Cardiac septum (tissue), 1 donor: Measurements from ENCODE around the gene PCCA. TPM values are rescaled to one million over a fixed set of nuclear protein-coding genes. Genes with fewer than 3 reads are reported as not detected.

ENCODE experiments used
- DNase-seq: peaks from one replicate; pipeline ENCODE4 v3.0.0-alpha.2; 2020; ENCODE audit warnings: low spot score
- intact Hi-C: fragments of 100-400 bp; cut with DNase I; formaldehyde crosslinking; loops from one replicate; pipeline ENCODE4 v1.14.0; 2022
- total RNA-seq: library from RNA; stranded (reverse); fragmentation: NEBNext Ultra II Directional; extraction: Animal tissue kit (Norgen Biotek cat#: 25700); gene quantifications from one replicate; pipeline ENCODE4 v1.2.1, GENCODE V29; 2021
- donor health status: DM: no; HTN: no; CAD: no.

PCCA gene
- total RNA-seq, 1 donor from 2014 or later: 51.2 TPM

- intact Hi-C loops: no loop called here
- no peak for DNase-seq
Measured at GRCh38 chr13:100434010-100434763, 345.3 kb downstream of the PCCA start.

DNA sequence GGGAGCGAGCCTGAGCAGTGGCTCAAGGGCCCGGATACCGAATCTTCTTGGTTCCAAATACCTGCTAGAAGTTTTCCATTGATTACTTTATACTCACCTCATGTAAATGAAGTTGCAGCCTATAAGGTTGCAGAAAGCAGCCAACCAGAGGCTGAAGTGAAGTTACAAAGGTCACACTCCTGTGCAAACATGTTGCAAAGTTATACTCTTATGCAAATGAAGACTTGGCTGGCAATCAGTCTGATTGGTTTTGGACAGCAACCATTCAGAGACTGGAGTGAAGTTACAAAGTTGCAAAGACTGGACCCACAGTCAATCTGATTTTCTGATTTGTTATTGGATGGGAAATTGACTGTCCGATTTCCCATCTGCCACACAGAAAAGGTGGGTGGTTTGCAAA lies 347.2 kb downstream of the PCCA start:
- intact Hi-C loops: no loop called here

DNA sequence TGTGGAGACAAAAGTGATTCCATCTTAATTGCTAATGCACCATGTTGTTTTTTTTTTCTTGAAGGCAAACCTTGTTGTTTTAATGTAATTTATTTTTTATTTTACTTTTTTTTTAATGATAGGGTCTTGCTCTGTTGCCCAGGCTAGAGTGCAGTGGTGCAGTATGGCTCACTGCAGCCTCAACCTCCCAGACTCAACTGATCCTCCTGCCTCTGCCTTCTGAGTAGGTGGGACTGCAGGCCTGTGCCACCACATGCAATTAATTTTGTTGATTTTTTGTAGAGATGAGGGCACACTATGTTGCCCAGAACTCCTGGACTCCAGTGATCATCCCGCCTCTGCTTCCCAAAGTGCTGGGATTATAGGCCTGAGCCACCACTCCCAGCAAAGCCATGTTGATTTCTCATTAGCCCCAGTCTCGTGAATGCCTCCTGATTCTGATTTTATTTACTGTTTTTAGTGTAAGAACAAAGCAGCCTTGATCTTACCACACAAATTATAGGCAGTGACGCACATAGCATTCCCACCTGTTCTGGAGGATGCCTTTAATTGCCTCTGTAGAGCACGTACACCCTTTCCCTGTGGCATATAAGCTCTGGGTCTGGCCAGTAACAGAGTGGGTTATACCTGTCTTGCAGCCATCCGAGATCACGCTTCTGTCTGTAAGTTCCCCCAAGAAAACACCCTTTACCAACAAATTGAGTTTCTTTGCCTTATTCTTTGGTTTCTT lies 349.3 kb downstream of the PCCA start:
- no peak for DNase-seq
- intact Hi-C loops: no loop called here

More for the DNA sequence above, 347.2 kb downstream of the PCCA start:
- DNase-seq: no peak

DNA sequence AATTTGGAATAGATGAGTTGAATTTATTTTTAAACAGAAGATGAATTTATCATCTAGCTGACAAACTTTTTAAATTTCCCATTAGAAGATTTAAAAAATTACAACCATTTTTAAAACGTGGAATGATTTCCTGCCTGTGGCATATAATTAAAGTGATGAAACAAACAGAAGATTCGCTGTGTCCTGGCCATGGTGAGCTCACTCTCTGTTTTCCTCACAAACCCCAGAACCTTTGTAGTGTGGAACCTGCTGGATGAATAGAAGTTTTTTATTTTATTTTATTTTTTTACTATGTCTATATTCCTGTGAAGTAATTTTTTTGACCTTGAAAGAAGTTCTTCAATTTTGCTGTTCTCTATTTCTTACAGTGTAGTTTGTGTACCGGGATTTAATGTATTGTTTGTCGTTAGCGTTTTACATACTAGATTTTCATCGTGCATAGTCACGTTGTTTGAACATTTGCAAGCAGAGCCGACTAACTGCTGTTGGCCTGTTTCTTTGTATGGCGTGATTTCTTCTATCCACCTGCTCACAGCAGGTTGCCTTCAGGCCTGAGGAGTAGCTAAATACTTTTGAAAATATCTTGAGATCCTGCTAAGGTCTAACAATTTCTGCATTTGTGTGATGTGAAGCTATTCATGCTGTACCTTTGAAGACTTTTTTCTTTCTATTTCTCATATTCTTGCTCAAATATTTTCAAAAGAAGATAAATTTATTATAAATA lies 350.5 kb downstream of the PCCA start:
- DNase-seq: no peak
- intact Hi-C loops: no loop called here

GRCh38 chr13:100440751-100441425 lies 352.0 kb downstream of the PCCA start:
- DNase-seq: no peak

DNA sequence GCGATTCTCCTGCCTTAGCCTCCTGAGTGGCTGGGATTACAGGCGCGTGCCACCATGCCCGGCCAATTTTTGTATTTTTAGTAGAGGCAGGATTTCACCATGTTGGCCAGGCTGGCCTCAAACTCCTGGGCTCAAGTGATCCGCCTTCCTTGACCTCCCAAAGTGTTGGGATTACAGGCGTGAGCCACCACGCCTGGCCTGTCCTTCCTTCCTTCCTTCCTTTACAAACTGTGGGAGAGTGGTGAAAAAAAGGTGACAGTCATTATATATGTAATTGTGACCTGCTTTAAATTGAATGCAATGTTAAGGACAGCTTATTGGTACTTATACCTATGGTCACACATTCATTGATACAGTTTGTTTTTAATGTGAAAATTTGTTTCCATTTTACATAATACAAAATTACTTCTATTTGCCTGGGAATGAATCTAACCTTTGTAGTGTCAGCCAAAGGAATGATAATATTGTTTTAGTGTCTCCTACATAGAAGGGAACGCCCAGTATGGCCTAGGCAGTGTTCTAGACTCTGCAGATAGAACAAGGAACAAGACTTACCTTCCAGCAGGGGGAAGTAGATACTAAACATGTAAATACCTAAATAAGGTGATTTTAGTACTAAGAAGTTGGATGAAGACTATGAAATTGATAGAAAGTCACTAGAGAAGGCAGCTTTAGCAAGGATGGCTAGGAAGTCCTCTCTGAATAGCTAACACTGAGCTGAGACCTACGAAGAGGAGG lies 353.4 kb downstream of the PCCA start:
- intact Hi-C loops: no loop called here

More at GRCh38 chr13:100440751-100441425, 352.0 kb downstream of the PCCA start:
- intact Hi-C loops: no loop called here

GRCh38 chr13:100443278-100443997 lies 354.5 kb downstream of the PCCA start:
- DNase-seq: no peak
- intact Hi-C loops: no loop called here

More for the DNA sequence above, 353.4 kb downstream of the PCCA start:
- no peak for DNase-seq

- intact Hi-C loops: no loop called here
- DNase-seq: no peak
Measured at GRCh38 chr13:100443998-100444328, 355.1 kb downstream of the PCCA start.

DNA sequence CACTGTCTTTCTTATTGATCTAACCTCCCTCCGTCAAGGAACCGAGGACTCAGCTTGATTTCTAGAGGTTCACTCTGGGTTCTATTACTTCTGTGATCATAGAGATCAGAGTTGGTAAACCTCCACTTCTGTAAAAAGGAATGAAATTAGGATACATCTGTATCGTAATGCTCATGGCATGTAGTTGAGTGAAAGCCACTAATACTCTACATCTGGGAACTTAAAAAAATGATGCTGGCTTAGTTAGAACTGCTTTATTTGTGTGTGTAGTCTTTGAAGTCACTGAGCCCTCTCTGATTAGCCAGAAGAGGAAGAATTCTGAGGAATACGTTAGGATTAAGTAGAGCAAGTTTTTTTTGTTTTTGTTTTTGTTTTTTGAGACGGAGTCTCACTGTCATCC lies 358.9 kb downstream of the PCCA start:
- intact Hi-C loops: no loop called here

GRCh38 chr13:100451923-100452322 lies 363.0 kb downstream of the PCCA start:
- intact Hi-C loops: no loop called here
- DNase-seq: no peak

More for the DNA sequence above, 358.9 kb downstream of the PCCA start:
- no peak for DNase-seq

DNA sequence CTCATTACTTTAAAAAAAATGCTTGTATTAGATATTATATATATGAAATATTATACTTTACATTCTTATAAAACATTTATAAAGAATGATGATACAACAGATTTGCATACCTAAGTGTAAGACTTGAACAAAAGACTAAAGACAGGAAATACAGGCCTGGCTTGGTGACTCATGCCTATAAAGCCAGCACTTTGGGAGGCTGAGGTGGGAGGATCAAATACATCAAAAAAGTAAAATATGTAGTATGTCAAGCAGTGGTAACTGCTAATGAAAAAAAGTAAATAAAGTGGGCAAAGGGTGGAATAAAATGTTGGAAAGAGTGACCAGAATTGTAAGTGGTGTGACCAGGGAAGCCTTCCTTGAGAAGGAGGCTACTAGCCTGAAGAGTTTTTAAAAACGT lies 366.0 kb downstream of the PCCA start:
- intact Hi-C loops: no loop called here
- no peak for DNase-seq

GRCh38 chr13:100458673-100459072 lies 369.8 kb downstream of the PCCA start:
- intact Hi-C loops: no loop called here
- no peak for DNase-seq

GRCh38 chr13:100459747-100460146 lies 370.9 kb downstream of the PCCA start:
- intact Hi-C loops: no loop called here
- DNase-seq: no peak

DNA sequence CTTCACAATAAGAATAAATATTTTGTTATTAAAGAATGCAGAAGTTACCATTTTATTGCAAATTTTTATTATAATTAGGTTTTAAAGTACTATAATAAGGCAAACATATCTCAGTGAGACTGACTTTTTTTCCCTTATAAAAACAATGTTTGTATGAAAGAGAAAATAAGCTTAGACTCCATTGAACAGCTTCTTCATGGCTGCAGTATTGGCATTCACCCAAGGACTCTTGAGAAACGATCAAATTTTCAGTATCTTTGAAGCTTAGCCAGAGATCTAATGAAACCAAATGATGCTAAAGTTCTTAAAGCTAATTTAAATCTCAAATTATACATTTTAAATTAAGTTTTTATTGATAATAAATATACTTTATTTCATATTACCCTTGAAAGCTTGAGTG lies 371.4 kb downstream of the PCCA start:
- DNase-seq: no peak
- intact Hi-C loops: no loop called here

- DNase-seq: no peak
- intact Hi-C loops: no loop called here
Measured at GRCh38 chr13:100460791-100461190, 371.9 kb downstream of the PCCA start.

- intact Hi-C loops: no loop called here
- no peak for DNase-seq
Measured at GRCh38 chr13:100461309-100462030, 372.6 kb downstream of the PCCA start.

- intact Hi-C loops: no loop called here
- DNase-seq: no peak
Measured at GRCh38 chr13:100464006-100464405, 375.1 kb downstream of the PCCA start.

- intact Hi-C loops: no loop called here
- DNase-seq: no peak
Measured at GRCh38 chr13:100465558-100465957, 376.7 kb downstream of the PCCA start.
